ENCODE results near the gene MAPK8.

- no peak for TF ChIP-seq POLR2A (IDR thresholded peaks at IDR 0.05)
- no peak for TF ChIP-seq POLR2AphosphoS5 (IDR thresholded peaks at IDR 0.05)
- no peak for TF ChIP-seq CTCF (IDR thresholded peaks at IDR 0.05)
Observed at GRCh38 chr10:48472501-48473069, 166.1 kb downstream of the MAPK8 start.

All from transverse colon (tissue), 4 donors.